Measurements from ENCODE around the gene ROBO2. TPM values are rescaled to one million over a fixed set of nuclear protein-coding genes. Genes with fewer than 3 reads are reported as not detected.

Gene ROBO2
- total RNA-seq, 1 donor from 2014 or later: 11.0 TPM

Small RNAs within 50 kb of the gene (small RNA-seq; reads per million reads assigned to genes)
- gene RNU6-386P: not detected

Measured in vagina (tissue), 1 donor.